HG02870 (cell line): Measurements from ENCODE around the gene EFTUD2.

Experiments used
- ATAC-seq: cut with Tn5 transposase; IDR thresholded peaks from one replicate; pipeline ENCODE4 v1.9.1; 2021; ENCODE audit warnings: mild to moderate bottlenecking, moderate library complexity; ENCODE audit not compliant: unreplicated experiment

EFTUD2 gene

DNA sequence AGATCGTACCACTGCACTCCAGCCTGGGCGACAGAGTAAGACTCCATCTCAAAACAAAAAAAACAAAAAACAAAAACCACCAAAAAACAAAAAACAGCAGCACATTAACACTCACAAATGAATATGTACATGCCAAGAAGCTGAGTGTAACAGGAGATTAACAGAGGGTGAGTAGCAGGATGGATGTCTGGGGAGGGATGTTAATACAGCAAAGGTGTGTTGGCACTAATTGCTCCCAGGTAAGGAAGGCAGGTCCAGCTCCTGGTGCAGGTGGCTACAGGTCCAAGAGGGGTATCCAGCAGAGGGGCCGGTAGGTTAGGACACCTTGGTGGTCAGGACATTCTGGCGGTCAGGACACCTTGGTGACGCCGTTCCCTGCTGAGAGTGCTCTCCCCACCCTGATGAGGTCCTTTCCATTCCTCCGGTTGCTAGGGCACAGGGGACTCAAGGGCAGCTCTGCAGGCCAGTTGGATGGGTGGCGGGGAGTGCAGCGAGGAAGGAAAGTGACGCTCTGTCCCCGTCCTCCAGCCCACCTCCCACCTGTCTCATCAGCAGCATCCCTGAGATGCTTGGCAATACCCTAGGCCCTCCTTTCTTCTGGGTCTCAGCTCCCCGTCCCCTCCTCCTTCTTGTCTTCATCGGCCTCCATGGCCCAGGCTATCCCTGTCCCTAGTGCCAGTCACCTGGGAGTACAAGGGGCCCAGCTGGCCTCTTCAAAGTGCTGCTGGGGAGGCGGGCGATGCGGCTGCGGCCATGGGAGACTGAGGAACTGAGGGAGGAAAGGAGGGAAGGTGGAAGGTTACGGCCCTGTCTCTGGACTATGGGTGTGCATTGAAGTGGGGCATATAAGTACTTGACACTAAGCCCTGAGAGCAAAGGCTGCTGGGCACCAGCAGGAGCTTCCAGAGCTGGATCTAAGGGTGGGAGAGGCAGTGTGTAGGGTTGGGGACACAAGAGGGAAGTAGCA, 26.8 kb upstream of the EFTUD2 start:
- no peak for ATAC-seq

DNA sequence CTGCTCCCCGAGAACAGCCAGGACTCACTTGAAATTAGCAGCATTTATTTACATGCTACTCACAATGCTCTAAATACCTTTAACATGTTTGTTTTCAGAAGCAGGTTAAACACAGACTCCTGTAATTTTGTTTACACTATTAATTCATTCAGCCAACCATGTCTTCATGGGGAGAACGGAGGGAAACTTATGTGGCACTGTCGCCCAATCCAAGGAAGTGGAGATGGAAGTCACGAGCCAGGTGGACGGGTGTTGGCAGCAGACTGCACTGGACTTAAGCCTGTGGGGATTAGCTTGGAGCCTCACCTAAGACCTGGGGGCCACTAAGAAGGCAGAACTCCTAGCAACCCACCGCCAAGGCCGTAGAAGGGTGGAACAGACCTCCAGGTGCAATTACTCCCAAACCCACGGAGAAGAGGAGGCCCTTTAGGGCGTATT, 24.9 kb upstream of the EFTUD2 start:
- no peak for ATAC-seq

DNA sequence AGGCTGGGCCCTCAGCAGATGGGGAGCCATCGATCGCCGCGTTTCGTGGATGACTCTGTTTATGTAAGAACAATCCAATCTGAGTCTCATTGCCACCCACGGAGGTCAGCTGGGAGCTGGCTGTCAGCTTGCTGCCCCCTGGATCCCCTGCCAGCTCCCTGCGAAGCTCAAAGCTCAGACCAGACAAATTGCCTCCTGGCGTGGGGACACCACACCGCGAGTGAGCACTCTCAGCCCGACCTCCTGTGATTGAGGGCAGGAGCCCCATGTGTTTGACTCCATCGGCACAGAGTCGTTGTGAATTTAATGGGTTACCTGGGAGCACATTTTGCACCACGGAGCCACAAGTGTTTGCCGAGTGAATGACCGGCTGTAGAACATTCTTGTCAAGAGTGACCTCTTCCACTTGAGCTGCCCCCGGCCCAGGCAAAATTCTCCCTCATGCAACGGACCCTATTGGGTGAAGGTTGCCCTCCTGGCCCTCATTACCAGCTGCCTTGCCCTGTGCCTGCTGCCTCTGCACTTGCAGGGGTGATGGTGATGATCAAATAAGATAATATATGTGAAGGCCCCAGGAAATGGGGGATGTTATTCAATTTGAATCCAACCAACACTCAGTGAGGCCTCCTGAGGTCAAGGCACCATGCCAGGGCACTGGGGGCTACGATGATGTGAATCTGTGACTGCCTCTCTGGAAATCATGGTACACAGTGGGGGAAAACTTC, 23.7 kb upstream of the EFTUD2 start:
- no peak for ATAC-seq

DNA sequence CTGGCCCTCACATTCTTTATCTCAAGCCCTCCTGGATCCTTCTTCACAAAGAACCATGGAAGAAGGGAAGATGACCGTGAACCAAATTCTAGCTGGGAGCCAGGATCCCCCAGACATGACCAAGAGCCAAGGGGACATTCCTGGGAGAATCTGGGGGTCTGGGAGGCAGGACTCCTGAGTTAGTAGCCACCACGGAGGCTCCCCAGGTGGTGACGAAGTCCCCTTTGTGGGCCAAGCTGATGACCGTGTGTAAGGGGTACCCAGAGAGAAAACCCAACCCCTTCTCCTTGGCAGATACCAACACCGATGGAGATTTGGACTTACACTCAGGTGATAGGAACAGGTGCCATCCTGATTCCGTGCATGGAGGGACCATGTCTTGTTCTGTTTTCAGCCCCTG, 22.9 kb upstream of the EFTUD2 start:
- no peak for ATAC-seq

DNA sequence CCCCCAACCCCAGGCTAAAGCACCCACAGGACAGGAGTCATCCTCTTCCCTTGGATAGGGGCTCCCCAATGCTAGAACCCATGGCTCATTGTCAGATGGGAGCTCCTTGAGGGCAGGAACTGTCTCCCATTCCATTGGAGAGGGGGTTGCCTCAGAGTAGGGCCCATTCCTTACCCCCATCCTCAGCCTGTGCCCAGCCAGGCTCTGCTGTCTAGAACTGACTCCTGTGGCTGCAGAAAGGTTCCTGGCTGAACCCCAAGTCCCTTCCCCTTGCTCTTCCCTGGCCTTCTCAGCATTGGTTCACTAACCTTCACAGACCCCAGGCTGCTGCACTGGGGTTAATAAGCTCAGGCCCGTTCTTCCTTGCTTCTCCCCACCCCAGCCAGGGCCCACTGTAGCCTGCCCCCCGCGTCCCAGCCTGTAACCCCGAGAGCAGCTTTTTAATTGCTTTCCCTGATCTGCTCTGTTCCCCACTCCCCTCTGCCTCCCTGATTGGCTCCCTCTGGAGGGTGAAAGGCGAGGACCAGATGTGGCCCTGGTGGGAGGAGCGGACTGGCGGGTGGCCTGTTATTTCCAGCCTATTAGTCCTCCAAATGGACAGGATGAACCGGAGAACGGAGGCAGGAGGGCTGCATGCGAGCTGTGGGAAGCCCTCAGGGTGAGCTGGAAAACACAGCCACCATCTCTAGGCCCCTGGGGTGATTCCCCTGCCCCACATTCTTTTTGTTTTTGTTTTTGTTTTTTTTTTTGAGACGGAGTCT, 22.1 kb upstream of the EFTUD2 start:
- ATAC-seq, result no peak

DNA sequence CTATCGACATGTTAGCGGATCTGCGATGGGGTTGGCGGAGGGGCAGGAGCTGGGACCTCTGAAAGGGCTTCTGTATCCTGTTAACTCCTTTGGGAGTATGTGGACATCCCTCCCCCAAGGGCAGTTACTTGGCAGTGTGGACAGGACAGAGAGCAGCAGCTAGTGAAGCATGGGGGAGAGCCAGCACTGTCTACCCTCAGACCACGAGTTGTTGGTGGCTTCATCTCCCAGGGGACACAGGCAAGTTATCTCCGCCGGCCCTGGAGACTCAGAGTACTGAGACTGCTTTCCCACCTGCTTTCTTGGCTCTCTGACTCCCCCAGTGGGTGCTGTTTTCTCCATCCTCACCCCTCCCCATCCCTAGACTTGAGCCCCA, 21.3 kb upstream of the EFTUD2 start:
- ATAC-seq, result no peak

DNA sequence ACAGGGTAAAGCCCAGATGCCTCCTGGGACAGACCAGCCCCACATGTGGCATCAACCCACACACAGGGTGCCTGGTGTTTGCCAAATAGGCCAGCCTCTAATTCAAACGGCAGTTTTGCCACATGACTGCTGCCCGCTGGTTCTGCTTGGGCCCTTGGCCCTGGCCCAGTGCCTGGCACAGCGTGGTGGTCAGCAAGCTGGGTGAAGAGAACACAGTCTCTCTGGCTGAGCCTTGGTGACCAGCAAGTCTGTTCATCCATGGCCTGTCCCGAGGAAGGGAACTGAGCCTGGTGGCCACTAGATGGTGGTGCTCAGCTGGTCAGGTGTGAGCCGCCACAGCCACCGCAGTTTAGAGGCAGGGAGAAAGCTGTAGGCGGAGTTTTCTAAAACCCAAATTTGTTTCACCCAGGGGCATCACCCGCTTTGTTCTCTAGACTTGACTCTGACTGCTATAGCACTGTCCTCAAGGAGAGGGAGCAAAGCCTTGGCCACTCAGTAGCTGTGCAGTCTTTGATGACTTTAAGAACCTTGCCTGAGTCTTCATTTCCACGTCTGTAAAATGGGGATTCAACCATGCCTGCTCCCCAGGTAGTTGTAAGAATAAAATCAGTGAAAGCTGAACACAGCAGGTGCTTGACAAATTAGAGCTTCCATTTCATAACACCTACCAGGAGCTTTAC, 20.8 kb upstream of the EFTUD2 start:
- ATAC-seq, result no peak

DNA sequence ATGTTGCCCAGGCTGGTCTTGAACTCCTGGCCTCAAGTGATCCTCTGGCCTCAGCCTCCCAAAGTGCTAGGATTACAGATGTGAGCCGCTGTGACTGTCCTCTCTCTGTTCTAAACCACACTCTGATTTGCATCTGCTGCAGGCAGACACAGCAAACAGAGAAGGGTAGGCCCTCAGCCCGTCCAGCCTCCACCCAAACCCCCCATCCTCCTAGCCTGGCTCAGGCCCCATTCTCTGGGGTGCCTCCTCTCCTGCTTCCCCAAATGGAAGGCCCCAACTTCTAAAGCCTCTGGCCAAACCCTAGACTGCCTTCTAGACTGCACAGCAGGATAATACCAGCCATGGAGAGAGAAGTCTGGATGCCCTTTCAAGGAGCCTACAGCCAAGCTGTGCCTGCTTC, 20.2 kb upstream of the EFTUD2 start:
- no peak for ATAC-seq

DNA sequence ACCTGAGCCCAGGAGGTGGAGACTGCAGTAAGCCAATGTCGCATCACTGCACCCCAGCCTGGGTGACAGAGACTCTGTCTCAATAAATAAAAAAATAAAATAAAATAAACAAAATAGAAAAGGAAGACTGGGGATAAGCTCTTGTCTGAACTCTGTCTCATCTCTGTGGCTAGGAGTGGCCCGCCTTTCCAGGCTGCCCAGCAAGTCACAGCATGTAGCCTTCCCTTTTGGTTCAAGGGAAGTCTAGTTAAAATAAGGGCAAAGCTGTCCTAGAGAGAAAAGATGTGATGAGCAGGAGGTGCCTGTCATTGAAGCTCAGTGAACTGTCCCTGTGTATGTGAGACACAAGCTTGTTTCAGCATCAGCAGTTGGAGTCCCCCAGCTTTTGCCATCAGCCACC, 18.8 kb upstream of the EFTUD2 start:
- ATAC-seq, result no peak

DNA sequence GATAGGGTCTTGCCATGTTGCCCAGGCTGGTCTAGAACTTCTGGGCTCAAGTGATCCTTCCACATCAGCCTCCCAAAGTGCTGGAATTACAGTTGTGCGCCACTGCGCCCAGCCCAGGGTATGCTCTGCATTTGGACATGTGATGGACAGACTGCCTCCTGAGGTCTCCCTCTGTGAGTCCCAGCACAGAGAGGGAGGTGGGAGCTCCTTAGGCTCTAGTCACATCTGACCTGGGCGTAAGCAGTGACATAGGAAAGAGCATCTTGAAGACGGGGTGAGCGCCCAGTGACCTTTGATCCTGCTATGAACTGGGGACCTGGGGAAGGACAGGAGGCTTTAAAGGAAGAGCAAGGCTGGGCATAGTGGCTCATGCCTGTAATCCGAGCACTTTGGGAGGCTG, 18.2 kb upstream of the EFTUD2 start:
- no peak for ATAC-seq

DNA sequence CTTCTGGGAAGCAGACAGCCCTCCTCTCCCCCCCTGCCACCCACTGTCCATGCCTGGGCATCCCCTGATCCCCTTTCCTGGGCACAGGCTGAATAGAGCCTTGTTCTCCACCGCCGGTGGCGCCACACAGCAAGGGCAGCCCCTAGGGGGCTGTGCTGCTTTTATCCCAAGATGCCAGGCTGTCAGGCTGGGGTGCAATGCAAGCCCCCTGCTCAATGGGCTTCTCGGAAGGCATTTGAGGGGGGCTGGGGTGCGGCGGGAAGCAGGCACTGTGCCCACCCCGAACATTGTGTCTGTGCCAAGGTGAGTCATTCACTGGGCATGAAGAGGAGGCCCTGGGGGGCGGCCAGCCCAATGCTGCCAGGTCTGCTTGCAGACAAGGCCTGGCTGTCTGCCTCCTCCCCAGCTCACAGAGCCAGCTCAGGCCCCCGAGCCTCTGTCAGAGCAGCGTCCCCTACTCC, 17.6 kb upstream of the EFTUD2 start:
- ATAC-seq, result no peak

DNA sequence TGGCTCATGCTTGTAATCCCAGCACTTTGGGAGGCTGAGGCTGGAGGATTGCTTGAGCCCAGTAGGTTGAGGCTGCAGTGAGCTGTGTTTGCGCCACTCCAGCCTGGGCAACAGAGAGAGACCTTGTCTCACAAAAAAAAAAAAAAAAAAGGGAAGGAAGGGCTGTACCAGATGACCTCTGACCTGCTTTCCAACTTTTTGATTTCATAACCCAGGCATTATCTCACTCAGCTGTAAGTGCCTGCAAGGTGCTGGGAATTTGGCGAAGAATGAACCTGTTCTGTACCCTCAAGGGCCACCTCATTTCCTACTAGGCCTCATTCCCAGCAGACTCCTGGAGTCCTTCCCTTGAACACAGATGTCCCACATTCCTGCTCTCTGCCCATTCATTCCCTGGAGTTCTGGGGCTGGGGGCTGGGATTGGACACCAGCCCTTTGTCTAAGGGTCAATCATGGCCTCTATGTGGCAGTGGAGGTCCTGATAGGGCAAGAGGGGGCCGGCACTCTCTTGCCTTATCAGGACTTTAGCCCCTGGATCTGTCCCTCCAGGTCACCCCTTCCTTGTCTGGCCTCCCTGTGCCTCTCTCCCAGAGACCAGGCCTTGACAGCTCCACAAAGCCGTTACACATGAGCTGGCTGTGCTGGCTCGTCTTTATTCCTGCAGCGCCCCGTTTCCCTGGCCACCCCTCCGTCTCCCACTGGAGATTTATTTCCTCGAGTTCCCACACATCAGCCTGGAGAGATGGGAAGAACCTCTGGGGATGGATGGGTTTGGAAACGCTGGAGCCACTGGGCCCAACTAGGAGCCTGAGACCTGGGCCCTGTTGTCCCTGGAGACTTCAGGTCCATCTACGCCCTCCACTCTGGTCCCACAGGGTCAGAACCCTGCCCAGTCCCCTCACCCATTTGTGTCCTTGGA, 16.9 kb upstream of the EFTUD2 start:
- no peak for ATAC-seq

DNA sequence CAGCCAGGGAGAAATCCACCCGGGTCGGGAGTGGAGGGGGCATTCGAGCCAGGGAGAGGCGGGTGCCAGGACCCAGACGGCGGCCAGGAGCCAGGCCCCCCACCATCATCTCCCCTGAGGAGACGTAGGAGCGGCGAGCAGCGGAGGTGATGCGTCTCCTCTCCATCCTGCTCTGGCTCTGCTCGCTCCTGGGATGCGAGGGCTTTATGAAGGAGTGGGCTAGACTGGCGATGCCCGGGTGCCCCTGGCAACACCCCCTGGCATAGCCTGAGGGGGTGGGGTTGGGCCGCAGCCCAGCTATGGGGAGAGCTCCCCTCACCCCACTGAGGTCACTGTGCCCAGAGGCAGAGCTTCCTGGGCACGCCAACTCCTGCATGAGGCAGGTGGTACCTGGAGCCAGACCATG, 16.1 kb upstream of the EFTUD2 start, which contains the start of gene GFAP:
GFAP (minus strand) TSS at position 180 of the 406 bp plus-strand sequence; CDS start at position 166, 14 bp downstream.
- no peak for ATAC-seq

DNA sequence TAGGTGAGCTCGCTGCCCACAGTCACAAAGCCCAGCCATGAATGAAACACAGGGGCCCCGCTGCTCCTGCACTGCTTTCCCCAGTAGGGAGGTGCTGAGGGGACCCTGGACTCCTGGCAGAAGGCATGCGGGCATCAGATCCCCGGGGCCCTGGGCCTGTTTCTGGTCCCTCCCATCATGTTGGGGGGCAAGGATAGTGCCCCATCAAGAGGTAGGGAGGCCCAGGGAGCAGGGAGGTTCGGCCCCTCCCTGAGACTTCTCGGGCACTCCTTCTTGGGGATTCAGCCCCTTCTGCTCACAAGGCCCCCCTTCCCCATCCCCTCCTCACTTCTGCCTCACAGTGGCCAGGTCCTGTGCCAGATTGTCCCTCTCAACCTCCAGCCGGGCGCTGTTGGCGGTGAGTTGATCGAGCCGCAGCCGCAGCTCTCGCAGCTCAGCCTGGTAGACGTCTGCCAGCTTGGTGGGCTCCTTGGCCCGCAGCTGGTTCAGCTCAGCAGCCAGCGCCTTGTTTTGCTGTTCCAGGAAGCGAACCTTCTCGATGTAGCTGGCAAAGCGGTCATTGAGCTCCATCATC, 15.5 kb upstream of the EFTUD2 start:
- no peak for ATAC-seq

DNA sequence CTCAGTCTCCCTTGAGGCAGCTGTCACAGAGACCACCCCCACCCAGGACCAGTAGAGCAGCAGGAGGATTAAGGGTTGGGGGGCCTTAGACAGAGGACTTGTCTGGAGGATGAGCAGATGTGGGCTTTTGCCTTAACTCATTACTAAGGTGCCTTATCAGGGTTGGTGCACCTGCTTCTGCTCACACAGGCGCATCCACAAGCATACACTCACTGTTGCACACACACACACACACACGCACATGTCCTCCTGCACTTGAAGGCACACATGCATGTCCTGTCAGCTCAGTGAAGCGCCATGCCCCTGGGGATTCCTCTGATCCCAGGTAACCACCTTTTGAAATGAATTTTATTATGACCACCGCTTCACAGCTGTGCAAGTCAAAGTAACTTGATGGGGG, 14.9 kb upstream of the EFTUD2 start:
- no peak for ATAC-seq

DNA sequence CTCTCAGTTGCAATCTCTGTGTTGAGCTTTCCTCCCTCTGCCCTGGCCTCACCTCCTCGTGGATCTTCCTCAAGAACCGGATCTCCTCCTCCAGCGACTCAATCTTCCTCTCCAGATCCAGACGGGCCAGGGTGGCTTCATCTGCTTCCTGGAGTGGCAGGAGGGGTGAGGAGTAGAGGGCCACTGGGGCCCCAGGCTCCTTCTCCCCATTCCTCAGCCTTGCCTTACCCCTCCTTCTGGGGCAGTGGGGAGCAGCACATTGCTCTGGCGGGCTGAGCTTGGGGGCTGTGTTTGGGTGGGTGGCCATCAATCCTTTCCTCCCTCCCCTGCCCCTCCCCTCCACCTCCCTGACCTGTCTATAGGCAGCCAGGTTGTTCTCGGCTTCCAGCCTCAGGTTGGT, 14.4 kb upstream of the EFTUD2 start:
- no peak for ATAC-seq

DNA sequence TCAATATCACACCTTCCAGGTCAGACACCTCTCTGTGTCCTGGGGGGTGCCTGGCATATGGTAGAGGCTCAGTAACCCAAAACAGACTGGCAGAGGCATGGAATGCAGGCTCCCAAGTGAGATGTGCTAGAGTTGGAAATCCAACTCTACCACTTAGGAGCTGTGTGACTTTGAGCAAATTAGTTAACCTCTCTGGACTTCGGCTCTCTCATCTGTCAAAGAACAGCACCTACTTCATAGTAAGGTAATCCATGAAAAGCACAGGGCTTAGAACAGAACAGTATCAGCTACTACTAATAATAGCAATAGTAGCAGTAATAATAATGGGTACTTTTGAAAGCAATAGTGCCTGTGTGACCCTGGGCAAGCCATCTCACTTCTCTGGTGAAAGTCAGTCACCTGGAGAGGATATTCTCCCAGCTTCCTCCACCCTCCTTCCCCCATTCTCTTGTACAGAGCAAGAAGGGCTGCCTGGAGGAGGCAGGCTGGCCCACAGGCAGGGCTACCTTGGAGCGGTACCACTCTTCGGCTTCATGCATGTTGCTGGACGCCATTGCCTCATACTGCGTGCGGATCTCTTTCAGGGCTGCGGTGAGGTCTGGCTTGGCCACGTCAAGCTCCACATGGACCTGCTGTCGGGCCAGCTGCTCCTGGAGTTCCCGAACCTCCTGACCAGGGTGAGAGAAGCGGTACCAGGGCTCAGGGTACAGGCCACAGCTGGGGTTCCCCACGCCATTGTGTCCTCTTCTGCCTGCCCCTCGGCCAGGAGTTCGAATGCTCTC, 13.7 kb upstream of the EFTUD2 start:
- ATAC-seq, result no peak
